Smooth muscle cell (in vitro differentiated cells): ENCODE data around the gene STEAP1. TPM values are rescaled to one million over a fixed set of nuclear protein-coding genes. Genes with fewer than 3 reads are reported as not detected.

ENCODE experiments used
- DNase-seq: peaks from one replicate; lab custom pipeline; 2025; ENCODE audit not compliant: unreplicated experiment; lab: John Stamatoyannopoulos, UW
- H2AFZ ChIP-seq: fragments of 200-600 bp; sonication (generic); 2 replicates; pipeline ENCODE4 v1.6.0; 2016; ENCODE audit warnings: antibody characterized with exemption, low read depth, mild to moderate bottlenecking
- H3F3A ChIP-seq: fragments of 200-600 bp; sonication (generic); 2 replicates; pipeline ENCODE4 v1.6.0; 2017; ENCODE audit warnings: antibody characterized with exemption, low read depth
- H3K27ac ChIP-seq: fragments of 200-600 bp; sonication (generic); 2 replicates; pipeline ENCODE4 v1.5.1; 2016; ENCODE audit warnings: low read depth, mild to moderate bottlenecking
- H3K27me3 ChIP-seq: fragments of 200-600 bp; sonication (generic); 2 replicates; pipeline ENCODE4 v1.6.1; 2016; ENCODE audit warnings: low read depth, mild to moderate bottlenecking
- H3K36me3 ChIP-seq: fragments of 200-600 bp; sonication (generic); 2 replicates; pipeline ENCODE4 v1.5.1; 2016; ENCODE audit warnings: low read depth
- H3K4me1 ChIP-seq: fragments of 200-600 bp; sonication (generic); 2 replicates; pipeline ENCODE4 v1.5.1; 2016; ENCODE audit warnings: low read depth
- H3K4me2 ChIP-seq: fragments of 200-600 bp; sonication (generic); 2 replicates; pipeline ENCODE4 v1.6.0; 2016; ENCODE audit warnings: mild to moderate bottlenecking
- H3K4me3 ChIP-seq: fragments of 200-600 bp; sonication (generic); 2 replicates; pipeline ENCODE4 v1.5.1; 2016; ENCODE audit warnings: mild to moderate bottlenecking
- H3K79me2 ChIP-seq: fragments of 200-600 bp; sonication (generic); 2 replicates; pipeline ENCODE4 v1.6.0; 2016; ENCODE audit warnings: low read depth, mild to moderate bottlenecking
- H3K9ac ChIP-seq: fragments of 200-600 bp; sonication (generic); 2 replicates; pipeline ENCODE4 v1.6.0; 2016; ENCODE audit warnings: low read depth
- H3K9me3 ChIP-seq: fragments of 200-600 bp; sonication (generic); replicated peaks from 2 replicates; pipeline ENCODE4 v1.5.1; 2016; ENCODE audit warnings: low read depth
- H4K20me1 ChIP-seq: fragments of 200-600 bp; sonication (generic); 2 replicates; pipeline ENCODE4 v1.6.0; 2016; ENCODE audit warnings: low read depth
- CTCF ChIP-seq: fragments of 200-600 bp; sonication (generic); IDR thresholded peaks from 2 replicates; pipeline ENCODE4 v1.5.1; 2017; ENCODE audit warnings: borderline replicate concordance, mild to moderate bottlenecking, antibody characterized with exemption; ENCODE audit not compliant: insufficient read depth, poor library complexity, severe bottlenecking
- WGBS: methylation state at CpG from one replicate; pipeline ENCODE4 v1.1.7; 2016; ENCODE audit warnings: low lambda C conversion rate; 5-methylcytosine and 5-hydroxymethylcytosine counted together
- polyA plus RNA-seq: library from polyadenylated mRNA; unstranded; fragments of >200 nt; fragmentation: Nextera tagmentation; extraction: Ambion mirVana; gene quantifications from 2 replicates; pipeline ENCODE4 v1.2.1, GENCODE V29; 2016
- total RNA-seq: library from RNA; depleted of rRNA; stranded (reverse); fragments of >200 nt; gene quantifications from 2 replicates; pipeline ENCODE4 v1.2.3, GENCODE V29; 2014

Gene STEAP1
- total and polyA plus RNA-seq, 2 experiments from 2014 or later, result 0.48 to 2.1 TPM

GRCh38 chr7:90166153-90166552 is 11.9 kb downstream of the STEAP1 start:
- Histone ChIP-seq H3K9me3 (no peaks in the 10 kb centered on the region), H3K27ac (no peak overlapping the region), H3K27me3 (no peaks in the 10 kb centered on the region), H3K4me2 (no peak overlapping the region), H3K36me3 (no peaks in the 10 kb centered on the region), H3K79me2 (no peaks in the 10 kb centered on the region), H2AFZ (no peak overlapping the region), H3K4me3 (no peak overlapping the region), H3K9ac (no peak overlapping the region), H3F3A (no peaks in the 10 kb centered on the region), H3K4me1 (no peaks in the 10 kb centered on the region), H4K20me1 (no peaks in the 10 kb centered on the region)
- no peak for DNase-seq
- no peak for TF ChIP-seq CTCF
- WGBS, result 84% methylated on average over 3 of the region's 3 CpGs

GRCh38 chr7:90167361-90167760 is 13.1 kb downstream of the STEAP1 start:
- no peak for DNase-seq
- Histone ChIP-seq H3K4me2 (no peak overlapping the region), H3K36me3 (no peaks in the 10 kb centered on the region), H3K9me3 (no peaks in the 10 kb centered on the region), H3K4me3 (no peak overlapping the region), H3K27me3 (no peaks in the 10 kb centered on the region), H3F3A (no peaks in the 10 kb centered on the region), H3K27ac (no peak overlapping the region), H3K4me1 (no peaks in the 10 kb centered on the region), H3K79me2 (no peaks in the 10 kb centered on the region), H2AFZ (no peak overlapping the region), H3K9ac (no peak overlapping the region), H4K20me1 (no peaks in the 10 kb centered on the region)
- 89% methylated on average over 4 of the region's 4 CpGs for WGBS
- TF ChIP-seq CTCF, result no peak

GRCh38 chr7:90169891-90170290 is 15.6 kb downstream of the STEAP1 start:
- WGBS, result 97% methylated on average over 1 of the region's 1 CpG

More at GRCh38 chr7:90169891-90170290, 15.6 kb downstream of the STEAP1 start:
- Histone ChIP-seq H3K4me2 (no peak overlapping the region), H3K36me3 (no peaks in the 10 kb centered on the region), H3K9ac (no peak overlapping the region), H3K4me3 (no peak overlapping the region), H3K79me2 (no peaks in the 10 kb centered on the region), H4K20me1 (no peaks in the 10 kb centered on the region), H3K27me3 (no peaks in the 10 kb centered on the region), H3F3A (no peaks in the 10 kb centered on the region), H3K9me3 (no peaks in the 10 kb centered on the region), H3K4me1 (no peaks in the 10 kb centered on the region), H3K27ac (no peak overlapping the region), H2AFZ (no peak overlapping the region)
- DNase-seq, result no peak
- no peak for TF ChIP-seq CTCF
